Stimulated activated CD4-positive, alpha-beta T cell treated with anti-CD3 and anti-CD28 coated beads, Interleukin-1b, Interleukin-23, amount 100 ng/mL, for 4 hours (primary cell): ENCODE results near the gene CKB.

ENCODE experiments used
- DNase-seq, 2 donors: peaks; one replicate each; pipeline ENCODE4 v3.0.0-alpha.2; 2020; ENCODE audit warnings: low read depth in 2 of 2

The CKB gene

GRCh38 chr14:103537175-103537990 lies 14.8 kb upstream of the CKB start:
- DNase-seq: no peak

DNA sequence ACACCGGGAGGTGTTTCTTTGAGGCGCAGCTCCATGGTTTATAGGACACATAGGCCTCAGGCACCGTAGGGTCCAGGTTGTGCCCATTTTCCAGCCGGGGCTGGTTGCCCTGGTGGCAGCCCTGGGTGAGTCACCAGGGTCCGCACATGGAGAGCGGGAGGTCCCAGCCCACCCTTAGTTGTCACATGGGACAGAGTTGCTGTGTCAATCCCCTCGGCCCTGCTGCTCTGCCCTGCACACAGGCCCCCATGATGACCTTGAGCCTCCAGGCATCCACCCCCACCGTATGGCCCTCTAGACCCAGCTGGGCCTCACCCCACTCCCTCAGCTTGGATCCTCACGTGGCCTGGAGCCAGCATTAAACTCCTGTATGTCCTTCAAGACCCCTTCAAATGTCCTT lies 14.1 kb upstream of the CKB start:
- no peak for DNase-seq

GRCh38 chr14:103535891-103536565 lies 13.4 kb upstream of the CKB start:
- no peak for DNase-seq

- no peak for DNase-seq
Observed at GRCh38 chr14:103535081-103535890, 12.7 kb upstream of the CKB start.

GRCh38 chr14:103534576-103535061 lies 12.0 kb upstream of the CKB start:
- DNase-seq: no peak

DNA sequence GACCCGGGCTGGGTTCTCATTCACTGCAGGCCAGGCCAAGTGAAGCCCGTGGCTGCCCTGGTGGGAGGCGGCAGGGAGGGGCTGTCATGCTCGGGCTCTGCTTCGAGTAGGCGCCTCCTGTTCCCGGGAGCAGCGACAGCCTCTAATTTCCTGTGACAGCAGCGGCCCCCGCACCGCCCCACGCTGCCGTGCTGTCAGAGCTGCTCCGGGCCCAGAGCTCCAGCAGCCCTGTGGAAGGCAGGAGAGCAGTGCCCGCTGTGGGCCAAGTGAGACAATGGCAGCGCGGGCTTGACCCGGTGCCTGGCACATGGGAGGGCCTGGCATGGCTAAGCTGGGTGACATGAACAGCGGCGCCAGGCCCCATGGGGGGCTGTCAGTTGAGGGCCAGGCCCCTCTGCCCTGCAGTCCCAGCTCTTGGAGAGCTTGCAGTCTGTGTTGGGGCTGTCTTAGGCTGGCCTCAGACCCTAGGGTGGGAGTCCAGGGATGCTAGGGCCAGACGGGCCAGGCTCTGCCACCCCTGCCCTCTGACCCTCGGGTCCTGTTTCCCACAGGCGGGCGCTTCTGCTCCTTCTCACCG lies 11.5 kb upstream of the CKB start:
- no peak for DNase-seq

- DNase-seq: no peak
Observed at GRCh38 chr14:103533137-103533998, 10.7 kb upstream of the CKB start.

GRCh38 chr14:103532216-103533136 lies 9.8 kb upstream of the CKB start:
- no peak for DNase-seq

GRCh38 chr14:103531421-103532215 lies 9.0 kb upstream of the CKB start:
- DNase-seq: no peak

- no peak for DNase-seq
Observed at GRCh38 chr14:103530831-103531230, 8.2 kb upstream of the CKB start.

DNA sequence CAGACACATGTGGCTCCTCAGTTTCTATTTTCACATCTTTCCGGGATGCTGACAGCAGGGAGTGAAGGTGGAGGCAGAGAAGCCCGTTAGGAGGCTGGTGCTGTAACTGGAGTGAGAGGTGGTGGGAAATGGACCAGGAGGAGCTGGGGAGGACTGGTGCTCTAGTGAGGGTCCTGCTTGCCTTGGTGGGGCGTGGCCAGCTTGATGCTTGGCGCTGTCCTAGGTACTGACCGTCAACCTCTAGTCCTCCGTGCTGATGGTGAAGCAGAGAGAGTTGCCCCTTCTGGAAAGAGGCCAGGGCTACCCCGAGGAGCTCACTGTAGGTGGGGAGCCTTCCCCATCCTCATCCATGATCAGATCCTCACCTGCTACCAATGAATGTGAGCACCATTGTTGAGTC lies 7.8 kb upstream of the CKB start:
- DNase-seq: no peak

DNA sequence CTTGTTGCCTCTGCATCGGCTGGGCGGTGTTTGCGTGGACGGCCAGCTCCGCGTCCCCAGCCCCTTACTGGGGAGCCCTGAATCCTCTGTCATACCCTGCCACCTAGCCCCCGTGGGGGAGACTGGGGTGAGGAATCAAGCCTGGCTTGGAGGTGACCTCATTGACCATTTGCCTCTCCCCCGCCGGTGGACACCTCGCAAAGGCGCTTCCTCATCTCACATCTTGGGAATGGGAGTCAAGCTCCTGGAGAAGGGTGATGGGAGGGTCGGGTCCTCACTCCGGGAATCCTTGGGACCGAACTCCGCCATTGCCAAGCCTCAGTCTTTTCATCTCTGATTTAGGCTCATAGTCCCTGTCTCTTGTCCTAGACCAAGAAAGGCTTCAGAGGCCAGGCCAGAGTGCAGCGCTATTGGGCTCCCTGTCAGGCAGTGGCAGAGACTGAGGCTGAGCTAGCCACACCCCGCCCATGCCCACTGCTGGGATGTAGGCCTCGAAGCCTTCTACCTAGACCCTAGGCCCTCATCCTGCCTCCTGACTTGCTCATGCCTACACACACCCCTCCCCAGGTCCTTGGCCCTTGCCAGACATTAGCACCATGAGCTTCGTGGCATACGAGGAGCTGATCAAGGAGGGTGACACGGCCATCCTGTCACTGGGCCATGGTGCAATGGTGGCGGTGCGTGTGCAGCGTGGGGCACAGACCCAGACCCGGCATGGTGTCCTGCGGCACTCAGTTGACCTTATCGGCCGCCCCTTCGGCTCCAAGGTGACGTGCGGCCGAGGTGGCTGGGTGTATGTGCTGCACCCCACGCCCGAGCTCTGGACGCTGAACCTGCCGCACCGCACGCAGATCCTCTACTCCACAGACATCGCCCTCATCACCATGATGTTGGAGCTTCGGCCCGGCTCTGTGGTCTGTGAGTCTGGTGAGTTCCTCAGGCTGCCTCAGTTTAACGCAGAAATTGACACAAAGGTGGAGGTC lies 7.0 kb upstream of the CKB start:
- no peak for DNase-seq

- DNase-seq: peak; percentile 72 to 74
Observed at GRCh38 chr14:103528587-103529382, 6.2 kb upstream of the CKB start, which contains the start of gene TRMT61A. TRMT61A (plus strand) TSS chr14:103529196; CDS start chr14:103529979, 783 bp downstream.

DNA sequence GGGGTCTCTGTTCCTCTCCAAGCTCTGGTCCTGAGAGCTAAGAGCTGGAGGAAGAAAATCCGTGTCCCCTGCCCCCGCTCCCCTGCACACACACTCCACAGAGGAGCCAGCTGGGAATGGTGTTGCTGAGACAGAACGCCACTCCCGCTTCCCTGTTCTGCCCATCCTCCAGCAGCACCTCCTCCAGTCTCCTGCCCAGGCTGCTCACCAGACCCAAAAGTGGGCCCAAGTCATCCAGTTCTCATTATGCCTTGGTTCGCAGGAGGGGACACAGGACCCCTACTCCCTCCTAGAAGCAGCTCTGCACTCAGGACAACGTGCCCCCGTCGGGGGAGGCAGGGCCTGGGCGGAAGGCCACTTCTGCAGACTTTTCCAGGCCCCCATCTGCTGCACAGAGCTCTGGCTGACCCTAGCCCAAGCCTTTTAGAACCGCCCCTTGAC lies 5.5 kb upstream of the CKB start:
- DNase-seq: no peak

- DNase-seq: no peak
Observed at GRCh38 chr14:103527408-103528145, 4.9 kb upstream of the CKB start.

DNA sequence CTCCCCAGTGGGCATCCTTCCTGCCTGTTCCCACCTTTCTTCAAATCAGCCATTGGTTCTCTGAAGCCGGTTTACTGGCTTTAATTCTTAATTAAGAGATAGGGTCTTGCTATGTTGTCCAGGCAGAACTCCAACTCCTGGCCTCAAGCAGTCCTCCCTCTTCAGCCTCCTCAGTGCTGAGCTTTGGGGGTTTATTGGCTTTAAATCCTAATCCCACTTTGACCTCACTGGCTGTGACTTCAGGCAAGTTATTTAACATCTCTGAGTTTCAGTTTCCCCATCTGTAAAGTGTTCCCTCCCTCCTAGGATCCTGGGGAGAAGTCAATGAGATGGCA lies 4.3 kb upstream of the CKB start:
- no peak for DNase-seq
